ENCODE data around the gene RMRP. TPM values are rescaled to one million over a fixed set of nuclear protein-coding genes. Genes with fewer than 3 reads are reported as not detected.

The RMRP gene
- total and polyA plus RNA-seq, 10 of the 15 experiments (the other 5 are each of a cell fraction or from before 2014, with no cell fraction given): 12.0 to 42,450 (median 6,418) TPM; not detected in 4

GRCh38 chr9:35617548-35617947, 40.3 kb downstream of the RMRP start:
- peak overlapping the region; percentile 64 for H3K9ac ChIP-seq (ENCODE audit: control insufficient read depth, insufficient read depth, low read length)
- H3K36me3 ChIP-seq (ENCODE audit: control insufficient read depth in 2 of 2, insufficient read depth in 2 of 2, low read length in 1 of 2): no peaks in the 10 kb centered on the region
- BruUV-seq (replicated peaks): TSS peak; percentile 80
- H3K4me1 ChIP-seq (ENCODE audit: control insufficient read depth, insufficient read depth, low read length): peaks cover 44% of the 10 kb centered on the region
- POLR2A ChIA-PET: interaction anchor here (0.9 to 6.6 kb wide), 8 partner anchors 11 to 197 kb away, joined by 4 to 85 read pairs (median 8); partner anchors contain the start of genes CCDC107, CREB3, HINT2 and RMRP
- SMC1A ChIA-PET (ENCODE audit: uncharacterized antibody, unreplicated experiment): interaction anchor here (1.1 to 2.9 kb wide), 5 partner anchors 12 to 113 kb away, joined by 4 to 13 read pairs (median 7); partner anchors contain the start of gene TESK1
- DNase-seq (ENCODE audit: low read depth, low spot score) (no peak), FAIRE-seq (no peak), ATAC-seq (no peak)
- H3K9me3 ChIP-seq (replicated peaks; ENCODE audit: control insufficient read depth, insufficient read depth, low read length): no peaks in the 10 kb centered on the region
- in situ Hi-C loops (cut with MboI): no loop called here
- H3K4me3 ChIP-seq: peak overlapping the region; percentile 72
- 66% methylated on average over 8 of the region's 8 CpGs for WGBS (ENCODE audit: insufficient coverage, insufficient replicate concordance, low lambda C conversion rate, missing lambda C conversion rate)
- TF ChIP-seq RELA (IDR thresholded peaks at IDR 0.05; ENCODE audit: borderline replicate concordance, partially characterized antibody) (no peak), MTA3 (IDR thresholded peaks at IDR 0.05; ENCODE audit: borderline replicate concordance, low read length) (peak; percentile 70; the same call in 1 of the 2 replicates), USF2 (IDR thresholded peaks at IDR 0.05; ENCODE audit: borderline replicate concordance, low read depth, low read length) (no peak), IKZF2 (IDR thresholded peaks at IDR 0.05) (0 out of 4 replicates have a peak, but pooled peaks of 1 of the 2 experiments have one; percentile 0), SREBF1 (IDR thresholded peaks at IDR 0.05; ENCODE audit: low read length) (no peak), MEF2B (IDR thresholded peaks at IDR 0.05; ENCODE audit: partially characterized antibody, poor library complexity, severe bottlenecking) (no peak), SRF (IDR thresholded peaks at IDR 0.05; ENCODE audit: low read depth in 2 of 2, low read length in 2 of 2) (no peak)
- H3K79me2 ChIP-seq (ENCODE audit: control insufficient read depth, insufficient read depth, low read length): no peaks in the 10 kb centered on the region; the same call in 1 of the 2 replicates
- H3K27ac ChIP-seq (ENCODE audit: control insufficient read depth, insufficient read depth): peak overlapping the region; percentile 57
- H4K20me1 ChIP-seq (ENCODE audit: control insufficient read depth, insufficient read depth): no peaks in the 10 kb centered on the region
- no peaks in the 10 kb centered on the region; a peak in 1 of 4 replicates for H3K27me3 ChIP-seq (replicated peaks in 1 of 2; ENCODE audit: control insufficient read depth in 2 of 2, insufficient read depth in 2 of 2, low read length in 1 of 2)
- intact Hi-C loops (cut with micrococcal nuclease; ENCODE audit: unreplicated experiment): no loop called here
- CTCF ChIA-PET: interaction anchor here (0.8 to 9.0 kb wide), 12 partner anchors 12 to 115 kb away, joined by 3 to 101 read pairs (median 5); partner anchors contain the start of genes CCDC107, CREB3, RMRP and SIT1
- RAD21 ChIA-PET (ENCODE audit: unreplicated experiment): interaction anchor here (0.8 to 3.5 kb wide), 8 partner anchors 13 to 114 kb away, joined by 3 to 14 read pairs (median 6); partner anchors contain the start of genes ARHGEF39, CCDC107, CREB3 and RMRP
- peak overlapping the region; percentile 88 for H2AFZ ChIP-seq (ENCODE audit: control insufficient read depth, low read depth, low read length)
- peak overlapping the region; percentile 92 for H3K4me2 ChIP-seq (ENCODE audit: control insufficient read depth, insufficient read depth)
